ENCODE measurements around the gene SPRYD3.

GRCh38 chr12:53051881-53052412 lies 27.2 kb downstream of the SPRYD3 start:
- TF ChIP-seq FOXM1 (IDR thresholded peaks at IDR 0.05; ENCODE audit: borderline replicate concordance, low read depth), result no peak
- no peak for TF ChIP-seq EP300 (IDR thresholded peaks at IDR 0.05; ENCODE audit: borderline replicate concordance)
- no peak for TF ChIP-seq RAD21 (IDR thresholded peaks at IDR 0.05; ENCODE audit: low read depth)
- TF ChIP-seq TAF1 (IDR thresholded peaks at IDR 0.05; ENCODE audit: low read depth), result no peak
- TF ChIP-seq CEBPB (IDR thresholded peaks at IDR 0.05), result no peak

All from Ishikawa (cell line).